Keratinocyte (primary cell): ENCODE results near the gene RAN.

Experiments
- CTCF ChIP-seq, 3 experiments: IDR thresholded peaks in 1 of 3; conservative IDR thresholded peaks in 1 of 3; optimal IDR thresholded peaks in 1 of 3; 2 replicates in 2 of 3; 3 replicates in 1 of 3; pipeline versions ENCODE3 to v1.5.1; 2011; ENCODE audit warnings: low read length in 3 of 3, mild to moderate bottlenecking in 3 of 3, moderate library complexity in 2 of 3, control low read depth in 1 of 3, inconsistent platforms in 1 of 3; ENCODE audit not compliant: insufficient read depth in 2 of 3; ENCODE audit errors: extremely low read depth in 1 of 3
- EZH2 ChIP-seq: IDR thresholded peaks from one replicate; pipeline ENCODE4 v1.6.1; 2012; ENCODE audit warnings: inconsistent platforms, mild to moderate bottlenecking, low read length, moderate library complexity

GRCh38 chr12:130881046-130881445 lies 9.2 kb downstream of the RAN start:
- TF ChIP-seq CTCF (optimal IDR thresholded peaks at IDR 0.05 in 1 of 3, IDR thresholded peaks at IDR 0.05 in 1 of 3, conservative IDR thresholded peaks at IDR 0.05 in 1 of 3; ENCODE audit: extremely low read depth in 1 of 3, insufficient read depth in 2 of 3, low read length in 3 of 3) (no peak), EZH2 (no peak)
